Brain microvascular endothelial cell (primary cell): Measurements from ENCODE around the gene CCL26.
A peak's percentile ranks its signal among the peaks of the same experiment; 100 is the strongest.

Experiments used
- DNase-seq: peaks from one replicate; pipeline ENCODE4 v3.0.0-alpha.2; 2020
- H3K27ac ChIP-seq: fragments of 250-450 bp; sonication (Bioruptor Pico); 2 replicates; pipeline ENCODE4 v1.5.1; 2020; ENCODE audit warnings: mild to moderate bottlenecking, moderate library complexity
- H3K27me3 ChIP-seq: fragments of 250-450 bp; sonication (Bioruptor Pico); replicated peaks from 2 replicates; pipeline ENCODE4 v1.5.1; 2020; ENCODE audit warnings: mild to moderate bottlenecking
- H3K36me3 ChIP-seq: fragments of 250-450 bp; sonication (Bioruptor Pico); replicated peaks from 2 replicates; pipeline ENCODE4 v1.5.1; 2020; ENCODE audit warnings: mild to moderate bottlenecking
- H3K4me3 ChIP-seq: 2 replicates; pipeline ENCODE4 v1.5.1; 2011; ENCODE audit warnings: low read depth, mild to moderate bottlenecking, control low read depth, low read length, moderate library complexity
- in situ Hi-C: cut with HindIII; loops from 2 replicates; pipeline ENCODE4 v1.10.0; 2017; ENCODE audit warnings: low sequenced_read_pairs, low pct_ligation_motif_present
- TF ChIP-seq, protein P1 (sequence below): IDR thresholded peaks from 2 replicates; pipeline ENCODE4 v1.5.1; 2011; ENCODE audit warnings: low read depth, mild to moderate bottlenecking, moderate library complexity, low read length, control low read depth, inconsistent platforms; ENCODE audit errors: missing control alignments

The CCL26 gene

GRCh38 chr7:75738604-75738974, 33.4 kb downstream of the CCL26 start, which contains the start of gene HIP1:
Gene HIP1 (minus strand): TSS chr7:75738941. CDS start chr7:75738920, 21 bp downstream.
- TF ChIP-seq, protein P1, sequence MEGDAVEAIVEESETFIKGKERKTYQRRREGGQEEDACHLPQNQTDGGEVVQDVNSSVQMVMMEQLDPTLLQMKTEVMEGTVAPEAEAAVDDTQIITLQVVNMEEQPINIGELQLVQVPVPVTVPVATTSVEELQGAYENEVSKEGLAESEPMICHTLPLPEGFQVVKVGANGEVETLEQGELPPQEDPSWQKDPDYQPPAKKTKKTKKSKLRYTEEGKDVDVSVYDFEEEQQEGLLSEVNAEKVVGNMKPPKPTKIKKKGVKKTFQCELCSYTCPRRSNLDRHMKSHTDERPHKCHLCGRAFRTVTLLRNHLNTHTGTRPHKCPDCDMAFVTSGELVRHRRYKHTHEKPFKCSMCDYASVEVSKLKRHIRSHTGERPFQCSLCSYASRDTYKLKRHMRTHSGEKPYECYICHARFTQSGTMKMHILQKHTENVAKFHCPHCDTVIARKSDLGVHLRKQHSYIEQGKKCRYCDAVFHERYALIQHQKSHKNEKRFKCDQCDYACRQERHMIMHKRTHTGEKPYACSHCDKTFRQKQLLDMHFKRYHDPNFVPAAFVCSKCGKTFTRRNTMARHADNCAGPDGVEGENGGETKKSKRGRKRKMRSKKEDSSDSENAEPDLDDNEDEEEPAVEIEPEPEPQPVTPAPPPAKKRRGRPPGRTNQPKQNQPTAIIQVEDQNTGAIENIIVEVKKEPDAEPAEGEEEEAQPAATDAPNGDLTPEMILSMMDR = no peak
- Histone ChIP-seq H3K4me3 (peak within 1 kb of the TSS; percentile 88), H3K27me3 (no peaks in the 10 kb centered on the region)

DNA sequence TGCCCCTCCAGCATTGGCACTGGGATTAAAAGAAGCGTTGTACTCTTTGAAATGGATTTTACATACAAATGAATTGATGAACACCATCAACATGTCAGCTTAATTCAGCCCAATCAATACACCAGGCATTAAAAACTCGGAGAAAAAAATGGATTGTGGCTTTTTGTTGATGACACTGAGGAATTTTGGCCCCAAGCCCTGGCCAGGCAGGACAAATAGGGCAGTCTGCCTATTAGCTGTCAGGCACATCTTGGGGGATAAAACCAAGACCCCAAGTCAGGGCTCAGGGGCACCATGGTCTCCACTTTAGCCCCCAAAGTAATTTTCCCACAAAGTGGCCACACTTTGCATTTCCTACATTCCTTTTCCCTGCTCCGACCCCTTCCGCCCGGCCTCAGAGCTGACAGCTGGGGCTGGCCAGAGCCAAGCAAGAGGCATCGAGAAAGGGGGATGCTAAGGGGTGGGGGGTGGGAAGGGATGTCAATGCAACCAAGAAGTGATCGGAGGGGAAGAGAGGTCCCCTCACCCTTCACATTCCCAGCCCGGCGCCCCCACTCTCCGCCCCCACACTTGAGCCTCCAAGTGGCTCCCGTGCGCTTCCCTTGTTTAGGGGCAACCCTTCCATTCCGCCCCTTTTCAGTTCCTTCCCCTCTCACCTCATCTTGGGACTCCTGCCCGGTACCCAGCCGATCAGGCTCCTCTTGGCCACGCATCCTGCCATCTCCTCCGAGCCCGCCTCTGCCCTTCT, 34.0 kb downstream of the CCL26 start:
- H3K27ac ChIP-seq = no peak overlapping the region
- in situ Hi-C loops = no loop called here
- H3K4me3 ChIP-seq = peak overlapping the region; percentile 88
- no peaks in the 10 kb centered on the region for H3K36me3 ChIP-seq
- H3K27me3 ChIP-seq = no peaks in the 10 kb centered on the region
- TF ChIP-seq, protein P1 = no peak
- no peak for DNase-seq

More at GRCh38 chr7:75738604-75738974, 33.4 kb downstream of the CCL26 start, which contains the start of gene HIP1:
- in situ Hi-C loops = no loop called here
- H3K36me3 ChIP-seq = no peaks in the 10 kb centered on the region
- no peak for DNase-seq
- H3K27ac ChIP-seq = peak within 1 kb of the TSS; percentile 6

DNA sequence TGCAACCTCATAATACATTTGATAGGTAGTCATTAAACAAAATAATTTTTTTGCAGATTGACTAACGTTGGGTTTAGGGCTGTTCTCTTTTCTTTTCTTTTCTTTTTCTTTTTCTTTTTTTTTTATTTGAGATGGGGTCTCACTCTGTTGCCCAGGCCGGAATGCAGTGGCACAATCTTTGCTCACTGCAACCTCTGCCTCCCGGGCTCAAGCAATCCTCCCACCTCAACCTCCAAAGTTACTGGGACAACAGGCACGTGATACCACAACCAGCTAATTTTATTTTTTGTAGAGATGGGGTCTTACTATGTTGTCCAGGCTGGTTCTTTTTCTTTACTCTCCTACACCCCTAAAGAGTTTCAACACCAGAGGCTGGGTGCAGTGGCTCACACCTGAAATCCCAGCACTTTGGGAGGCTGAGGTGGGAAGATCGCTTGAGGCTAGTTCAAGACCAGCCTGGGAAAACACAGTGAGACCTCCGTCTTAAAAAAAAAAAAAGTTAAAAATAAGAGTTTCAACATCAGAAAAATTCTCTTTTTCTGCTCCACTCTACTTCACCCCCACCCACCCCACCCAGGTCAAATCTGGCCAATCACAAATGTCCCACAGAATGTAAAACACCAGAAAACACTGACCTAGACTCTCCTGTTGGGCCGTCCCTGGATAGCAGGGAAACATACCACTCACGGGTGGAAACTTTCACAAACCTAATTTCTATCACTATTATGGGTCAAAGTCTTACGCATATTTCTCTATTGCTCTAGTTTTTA, 36.2 kb downstream of the CCL26 start:
- Histone ChIP-seq H3K27ac (no peak overlapping the region), H3K27me3 (no peaks in the 10 kb centered on the region), H3K36me3 (no peaks in the 10 kb centered on the region), H3K4me3 (no peak overlapping the region)
- DNase-seq = no peak
- in situ Hi-C loops = no loop called here
- TF ChIP-seq, protein P1 = no peak

GRCh38 chr7:75734586-75735458, 37.2 kb downstream of the CCL26 start:
- H3K4me3 ChIP-seq = no peak overlapping the region
- peak; percentile 73 for DNase-seq
- in situ Hi-C loops = no loop called here
- TF ChIP-seq, protein P1 = no peak
- no peaks in the 10 kb centered on the region for H3K36me3 ChIP-seq
- H3K27me3 ChIP-seq = no peaks in the 10 kb centered on the region
- H3K27ac ChIP-seq = no peak overlapping the region

- in situ Hi-C loops = no loop called here
- H3K36me3 ChIP-seq = no peaks in the 10 kb centered on the region
- H3K4me3 ChIP-seq = peak overlapping the region; percentile 9
- DNase-seq = peak; percentile 84
- TF ChIP-seq, protein P1 = no peak
- no peaks in the 10 kb centered on the region for H3K27me3 ChIP-seq
- H3K27ac ChIP-seq = peak overlapping the region; percentile 64
These were observed 39.0 kb downstream of the CCL26 start for GRCh38 chr7:75732764-75733630.
